ENCODE measurements around the gene BRSK1.

The BRSK1 gene

DNA sequence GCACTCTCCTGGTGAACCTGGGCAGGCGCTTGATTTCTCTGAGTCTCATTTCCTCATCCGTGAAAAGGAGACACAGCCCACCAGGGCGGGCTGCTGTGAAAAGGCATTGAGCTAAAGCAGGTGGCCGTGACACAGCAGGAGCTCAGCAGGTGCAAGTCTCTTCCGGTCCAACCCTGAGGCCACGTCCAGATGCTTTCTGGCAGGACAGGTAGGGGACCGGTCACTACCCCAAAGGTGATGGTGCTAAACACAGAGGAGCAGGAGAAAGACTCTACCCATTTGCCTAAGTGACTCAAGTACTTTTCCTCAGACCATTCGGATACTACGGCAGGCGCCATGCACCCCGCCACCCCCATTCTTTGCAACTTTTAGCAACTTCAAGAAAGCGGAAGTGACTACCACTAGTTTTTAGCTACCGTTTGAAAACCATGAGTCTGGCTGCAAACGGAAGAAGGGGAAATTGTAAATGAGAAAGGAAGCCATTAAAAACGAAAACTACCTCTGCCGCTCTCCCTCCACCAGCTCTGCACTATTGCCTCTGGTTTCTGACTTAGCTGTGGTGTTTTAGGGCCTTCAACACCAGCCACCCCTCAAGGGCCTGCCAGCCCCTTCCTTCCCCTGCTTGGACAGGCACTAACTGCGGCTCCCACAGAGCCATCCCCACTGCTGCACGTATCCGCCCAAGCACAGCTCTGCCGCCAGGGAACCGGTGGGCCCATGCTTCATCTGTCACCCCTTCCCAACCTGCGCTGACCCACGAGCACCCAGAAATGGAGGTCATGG, 29.8 kb upstream of the BRSK1 start:
- in situ Hi-C loops (cut with MboI; ENCODE audit: low sequenced_read_pairs), result no loop called here

DNA sequence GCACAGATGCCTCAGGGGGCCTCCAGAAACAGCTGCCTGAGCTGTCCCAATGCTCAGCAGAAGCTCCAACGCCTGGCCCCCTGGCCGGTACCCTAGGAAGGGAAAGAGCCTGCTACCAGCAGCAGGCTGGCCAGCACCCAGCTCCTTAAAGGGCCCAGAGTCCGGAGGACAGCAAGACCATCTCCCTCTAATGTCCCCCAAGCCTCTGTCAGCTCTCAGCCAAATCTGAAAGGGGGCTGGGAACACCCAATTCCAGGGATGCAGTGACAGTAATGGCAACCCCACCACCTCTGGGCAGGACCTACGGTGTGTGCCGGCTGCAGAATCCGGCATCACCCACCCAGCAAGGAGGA, 29.2 kb upstream of the BRSK1 start:
- in situ Hi-C loops (cut with MboI; ENCODE audit: low sequenced_read_pairs), result no loop called here

DNA sequence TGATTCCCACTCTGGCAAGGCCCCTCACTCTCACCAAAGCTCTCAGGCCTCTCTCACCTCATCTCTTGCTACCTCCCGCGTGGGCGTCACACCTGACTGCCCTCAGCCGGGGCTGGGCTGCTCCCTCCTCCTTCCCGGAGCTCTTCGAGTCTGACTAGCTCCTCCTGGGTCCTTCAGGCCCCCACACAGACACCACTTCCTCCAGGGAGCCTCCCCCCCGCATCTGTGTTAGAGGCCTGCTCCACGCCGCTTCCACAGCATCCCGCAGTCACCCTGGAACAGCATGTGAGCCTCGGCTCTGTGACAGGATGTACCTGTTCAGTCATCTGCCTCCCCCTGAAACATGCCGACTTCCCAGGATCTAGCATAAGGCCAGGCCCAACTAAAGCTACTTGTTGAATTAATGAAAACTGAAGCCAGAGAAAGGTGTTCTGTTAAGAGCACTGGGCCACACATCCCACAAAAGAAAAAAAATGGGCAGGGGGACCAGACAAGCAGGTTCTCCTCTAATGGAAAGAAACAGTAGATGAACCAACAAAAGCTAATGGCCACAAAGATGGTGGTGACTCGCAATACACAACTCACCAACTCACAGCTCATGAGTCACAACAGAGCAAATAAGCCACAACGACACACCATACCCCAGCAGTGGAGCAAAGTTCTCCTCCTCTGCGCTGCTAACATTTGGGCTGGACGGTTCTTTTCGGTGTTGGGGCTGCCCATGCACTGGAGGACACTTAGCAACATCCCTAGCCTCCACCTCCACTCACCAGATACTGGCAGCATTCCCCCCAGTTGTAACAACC, 28.0 kb upstream of the BRSK1 start:
- in situ Hi-C loops (cut with MboI; ENCODE audit: low sequenced_read_pairs), result no loop called here

DNA sequence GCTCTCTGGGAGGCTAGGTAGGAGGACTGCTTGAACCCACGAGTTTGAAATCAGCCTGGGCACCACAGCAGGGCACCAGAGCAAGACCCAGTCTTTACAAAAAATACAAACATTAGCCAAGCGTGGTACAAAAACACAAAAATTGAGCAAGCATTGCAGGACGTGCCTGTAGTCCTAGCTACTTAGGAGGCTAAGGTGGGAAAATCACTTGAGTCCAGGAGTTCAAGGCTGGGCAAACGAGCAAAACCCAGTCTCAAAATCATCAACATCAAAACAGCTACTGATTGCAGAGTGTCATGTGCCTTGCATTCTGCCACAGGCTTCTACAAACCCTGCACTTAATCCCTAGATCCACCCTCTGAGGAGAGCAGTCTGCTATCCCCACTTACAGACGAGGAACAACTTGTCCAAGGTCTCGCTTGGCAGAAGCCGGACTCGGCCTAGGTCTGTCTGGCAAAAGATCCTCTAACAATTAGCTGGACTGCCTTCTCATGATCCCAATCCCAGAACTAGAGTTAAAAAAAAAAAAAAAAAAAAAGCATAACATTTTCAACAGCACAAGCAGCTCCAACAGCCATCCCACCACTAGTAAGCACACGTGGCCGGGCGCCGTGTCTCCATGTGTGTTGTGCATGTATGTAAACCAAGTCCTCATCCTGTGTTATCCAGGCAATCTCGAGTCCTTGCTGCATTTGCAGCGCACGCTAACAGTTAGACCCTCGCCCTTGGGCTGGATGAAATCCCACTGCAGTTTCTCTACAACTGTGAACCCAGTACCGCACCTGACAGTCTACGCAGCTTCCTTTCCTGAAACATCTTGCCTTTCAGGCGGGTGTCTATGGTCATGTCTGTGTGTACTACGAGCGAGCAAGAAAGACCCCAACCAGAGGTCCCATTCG, 27.0 kb upstream of the BRSK1 start:
- in situ Hi-C loops (cut with MboI; ENCODE audit: low sequenced_read_pairs), result no loop called here

DNA sequence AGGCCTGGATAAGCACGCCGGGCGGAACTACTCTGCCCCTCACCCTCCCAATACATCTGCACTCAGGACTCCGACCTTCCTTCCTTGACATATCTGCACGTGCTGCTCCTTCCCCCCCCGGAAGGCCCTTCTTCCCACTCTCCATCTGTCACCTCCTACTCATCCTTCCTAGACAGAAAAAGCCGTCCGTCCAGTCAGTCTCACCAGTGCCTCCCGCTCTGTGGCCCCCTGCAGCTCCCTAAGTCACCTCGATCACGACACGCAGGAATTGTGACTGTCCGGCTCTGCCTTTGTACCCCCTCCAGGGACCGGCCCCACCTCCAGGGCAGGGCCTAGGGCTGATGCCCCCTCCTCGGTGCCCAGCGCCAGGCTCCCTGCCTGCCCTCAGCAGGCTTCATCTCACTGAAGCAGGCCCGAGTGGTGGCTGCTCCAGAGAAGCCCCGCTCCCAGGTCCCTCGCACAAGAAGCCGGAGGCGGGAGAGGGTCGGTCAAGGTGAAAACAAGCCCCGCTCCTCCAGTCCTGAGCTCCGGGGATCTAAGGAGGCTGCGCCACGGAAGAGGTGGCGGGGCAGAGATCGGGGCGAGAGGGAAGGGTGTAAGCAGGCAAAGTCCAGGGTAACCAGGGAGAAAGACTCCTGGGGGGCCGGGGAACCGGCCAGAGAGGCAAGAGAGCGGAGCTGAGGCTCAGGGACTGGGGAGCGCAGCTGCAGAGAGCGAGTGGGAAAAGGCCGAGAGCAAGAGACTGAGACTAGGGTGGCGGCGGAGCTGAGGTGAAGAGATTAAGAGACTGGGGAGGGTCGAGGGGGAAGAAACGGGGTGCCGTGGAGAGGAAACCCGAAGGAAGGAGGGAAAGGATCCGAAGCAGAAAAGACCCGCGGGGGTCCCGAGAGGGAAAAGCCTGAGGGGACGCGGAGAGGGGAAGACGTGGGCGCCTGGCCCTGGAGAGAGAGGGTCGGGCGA, 26.1 kb upstream of the BRSK1 start:
- in situ Hi-C loops (cut with MboI; ENCODE audit: low sequenced_read_pairs), result no loop called here

DNA sequence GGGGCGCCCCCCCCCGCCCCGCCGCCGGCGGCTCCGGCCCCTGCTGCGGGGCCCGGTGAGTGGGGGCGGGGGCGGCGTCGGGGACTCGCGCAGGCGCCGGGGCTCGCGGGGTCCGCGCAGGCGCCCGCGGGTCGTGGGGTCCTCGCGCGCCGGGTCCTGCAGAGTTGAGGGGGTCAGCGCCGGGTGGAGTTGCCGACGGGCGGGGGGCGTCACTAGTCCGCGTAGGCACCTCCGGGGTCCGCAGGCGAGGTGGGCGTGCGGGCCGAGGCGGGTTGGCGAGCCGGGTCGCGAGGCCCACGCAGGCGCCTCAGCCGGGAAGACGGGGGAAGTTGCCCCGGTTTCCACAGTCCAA, 25.3 kb upstream of the BRSK1 start:
- in situ Hi-C loops (cut with MboI; ENCODE audit: low sequenced_read_pairs), result no loop called here

DNA sequence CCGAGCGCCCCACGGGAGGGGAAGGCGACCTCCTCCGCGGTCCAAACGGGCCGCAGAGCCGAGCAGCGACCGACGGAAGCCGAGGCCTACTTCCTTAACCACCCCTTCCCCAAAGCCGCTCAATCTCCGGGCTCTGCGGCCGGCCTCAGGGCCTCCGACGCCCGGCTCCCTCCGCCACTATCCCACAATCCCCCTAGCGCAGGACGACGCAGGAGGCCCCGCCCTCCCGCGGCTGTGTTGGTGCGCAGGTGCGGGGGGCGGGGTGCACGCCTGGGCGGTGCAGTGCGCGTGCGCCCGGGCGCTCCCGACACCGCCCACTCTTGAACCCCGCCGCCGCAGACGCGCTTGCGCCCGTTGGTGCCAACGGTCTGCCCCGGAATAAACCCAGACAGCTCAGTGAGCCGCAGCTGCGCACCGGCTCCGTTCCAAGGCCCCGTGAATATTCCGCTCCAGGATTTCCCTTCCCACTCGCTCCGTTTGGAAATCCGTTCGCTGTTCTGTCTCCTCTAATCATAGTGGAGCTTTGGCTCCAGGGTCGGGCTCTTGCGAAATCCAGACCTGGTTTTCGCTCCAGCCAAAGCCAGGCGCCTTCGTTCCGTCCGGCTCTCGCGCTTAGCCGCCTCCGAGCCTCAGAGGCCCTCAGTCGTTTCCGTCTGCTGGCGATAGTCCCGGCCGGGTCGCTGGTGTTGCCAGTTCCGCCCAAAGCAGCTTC, 24.8 kb upstream of the BRSK1 start, which contains the start of gene PPP6R1:
Gene PPP6R1, minus strand, starts transcription at position 190 of the 712 bp plus-strand sequence. CDS start 11,914 bp downstream, outside the sequence.
- in situ Hi-C loops (cut with MboI; ENCODE audit: low sequenced_read_pairs), result no loop called here

DNA sequence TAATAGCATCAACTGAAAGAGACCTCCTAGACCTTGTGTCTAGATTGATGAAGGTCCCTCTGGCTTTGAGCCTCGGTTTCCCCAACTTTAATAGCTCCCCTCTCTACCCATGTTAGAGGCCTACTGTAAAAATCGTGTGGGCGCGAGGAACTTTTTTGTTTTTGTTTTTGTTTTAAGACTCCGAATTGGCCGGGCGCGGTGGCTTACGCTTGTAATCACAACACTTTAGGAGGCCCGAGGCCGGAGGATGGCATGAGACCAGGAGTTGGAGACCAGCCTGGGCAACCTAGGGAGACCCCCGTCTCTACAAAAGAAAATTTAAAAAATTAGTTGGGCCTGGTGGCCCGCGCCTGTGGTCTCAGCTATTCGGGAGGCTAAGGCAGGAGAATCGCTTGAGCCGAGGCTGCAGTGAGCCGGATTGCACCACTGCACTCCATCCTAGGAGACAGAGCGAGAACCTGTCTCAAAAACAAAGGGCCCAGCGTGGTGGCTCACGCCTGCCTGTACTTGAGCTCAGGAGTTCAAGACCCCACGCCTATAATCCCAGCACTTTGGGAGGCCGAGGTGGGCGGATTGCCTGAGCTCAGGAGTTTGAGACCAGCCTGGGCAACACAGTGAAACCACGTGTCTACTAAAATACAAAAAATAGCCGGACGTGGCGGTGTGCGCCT, 24.1 kb upstream of the BRSK1 start:
- in situ Hi-C loops (cut with MboI; ENCODE audit: low sequenced_read_pairs), result no loop called here

DNA sequence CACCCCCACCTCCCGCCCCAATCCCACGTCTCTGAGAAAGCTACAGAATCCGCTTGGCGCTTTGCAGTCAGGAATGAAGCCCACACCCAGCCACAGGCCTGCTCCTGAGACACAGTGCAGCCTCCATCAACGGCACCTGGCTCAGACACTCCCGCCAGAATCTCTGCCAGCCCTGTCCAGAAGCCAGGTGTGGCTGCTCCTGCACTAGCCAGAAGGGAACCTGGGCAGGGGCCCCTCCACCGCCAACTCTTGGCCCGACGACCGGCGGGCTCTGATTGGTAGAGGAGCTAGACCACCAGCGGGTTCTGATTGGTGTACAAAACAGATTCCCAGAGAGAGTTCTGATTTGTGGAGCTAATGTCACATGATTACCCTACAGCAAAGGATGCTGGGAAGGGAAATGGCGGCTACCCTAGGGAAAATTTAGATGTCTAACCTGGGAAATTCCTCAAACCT, 22.1 kb upstream of the BRSK1 start:
- in situ Hi-C loops (cut with MboI; ENCODE audit: low sequenced_read_pairs), result no loop called here

DNA sequence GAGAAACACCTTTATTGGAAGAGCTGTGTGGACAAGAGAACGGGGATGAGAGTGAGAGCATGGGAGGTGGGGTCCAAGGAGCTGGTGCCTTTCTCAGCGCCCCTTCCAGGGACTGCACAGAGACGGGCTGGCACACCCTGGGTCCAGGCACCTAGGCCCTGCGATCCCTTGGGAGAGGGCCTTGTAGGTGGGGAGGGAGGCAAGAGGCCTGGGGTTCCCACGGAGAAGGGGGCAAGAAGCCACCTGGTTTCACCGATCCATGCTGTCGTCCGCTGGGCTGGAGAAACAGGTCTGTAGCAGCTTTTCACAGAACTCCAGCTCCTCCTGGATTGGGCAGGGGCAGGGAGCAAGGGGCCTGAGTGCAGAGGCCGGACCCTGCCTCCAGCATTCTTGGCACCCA, 21.4 kb upstream of the BRSK1 start:
- in situ Hi-C loops (cut with MboI; ENCODE audit: low sequenced_read_pairs), result no loop called here

DNA sequence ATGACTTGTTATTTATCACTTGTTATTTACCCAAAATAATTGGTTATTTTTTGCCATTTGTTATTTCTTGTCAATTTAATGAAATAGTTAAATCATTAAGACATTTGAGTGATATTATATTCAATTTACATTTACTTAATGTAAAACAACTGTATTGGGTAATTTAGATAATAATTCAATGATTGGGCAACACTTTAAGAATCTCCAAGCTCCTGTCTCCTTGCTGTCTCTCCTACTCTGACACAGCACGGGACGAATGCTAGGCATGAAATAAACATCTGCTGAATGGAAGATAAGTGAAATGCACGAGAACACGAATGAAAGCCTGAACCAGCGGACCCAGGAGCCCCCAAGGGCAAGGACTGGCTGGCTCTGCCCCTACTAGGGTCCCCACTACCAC, 19.3 kb upstream of the BRSK1 start:
- in situ Hi-C loops (cut with MboI; ENCODE audit: low sequenced_read_pairs), result no loop called here

DNA sequence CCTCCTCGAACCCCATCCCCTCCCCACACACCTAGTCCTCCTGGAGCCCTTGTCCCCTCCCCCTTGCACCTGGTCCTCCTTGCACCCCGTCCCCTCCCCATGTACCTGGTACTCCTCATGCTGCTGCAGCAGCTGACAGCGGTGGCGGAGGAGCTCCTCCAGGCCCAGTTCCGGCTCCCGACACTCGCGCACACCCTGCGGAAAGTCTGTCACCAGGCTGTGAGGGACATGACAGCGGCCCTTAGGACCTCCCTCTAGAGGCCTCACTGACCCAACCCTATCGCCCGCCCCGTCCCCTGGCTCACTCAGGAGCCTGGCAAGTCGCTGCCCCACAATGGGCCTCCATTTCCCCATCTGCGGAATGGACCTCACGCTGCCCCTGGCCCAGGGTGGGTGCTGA, 18.6 kb upstream of the BRSK1 start:
- in situ Hi-C loops (cut with MboI; ENCODE audit: low sequenced_read_pairs), result no loop called here

DNA sequence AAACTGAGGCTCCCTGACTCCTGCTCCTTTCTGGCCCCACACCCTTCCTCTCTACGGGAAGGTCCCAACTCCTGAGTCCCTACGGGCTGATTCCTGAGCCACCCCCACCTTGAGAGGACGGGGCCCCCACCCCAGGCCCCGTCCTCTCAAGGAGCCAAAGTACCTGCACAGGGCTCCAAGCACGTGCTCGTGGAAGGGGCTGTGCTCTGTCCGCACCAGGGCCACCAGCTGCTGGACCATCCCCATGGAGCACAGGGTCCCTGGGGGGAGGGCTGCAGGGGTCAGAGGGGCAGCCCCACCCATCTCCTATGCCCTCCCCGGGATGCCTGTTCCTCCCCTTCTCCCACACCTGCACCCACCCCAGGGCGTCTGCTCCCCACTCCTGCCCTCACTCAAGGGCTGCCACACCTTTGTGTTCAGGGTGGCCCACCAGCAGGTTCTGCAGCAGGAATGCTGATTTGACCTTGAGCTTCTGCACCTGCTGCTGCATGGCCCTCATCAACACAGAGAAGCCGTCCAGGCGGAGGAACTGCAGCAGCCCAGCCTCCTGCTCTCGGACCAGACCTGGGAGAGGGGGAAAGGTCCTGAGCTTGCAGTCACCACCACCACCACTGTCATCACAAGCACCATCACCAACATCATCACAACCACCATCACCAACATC, 17.9 kb upstream of the BRSK1 start:
- in situ Hi-C loops (cut with MboI; ENCODE audit: low sequenced_read_pairs), result no loop called here

DNA sequence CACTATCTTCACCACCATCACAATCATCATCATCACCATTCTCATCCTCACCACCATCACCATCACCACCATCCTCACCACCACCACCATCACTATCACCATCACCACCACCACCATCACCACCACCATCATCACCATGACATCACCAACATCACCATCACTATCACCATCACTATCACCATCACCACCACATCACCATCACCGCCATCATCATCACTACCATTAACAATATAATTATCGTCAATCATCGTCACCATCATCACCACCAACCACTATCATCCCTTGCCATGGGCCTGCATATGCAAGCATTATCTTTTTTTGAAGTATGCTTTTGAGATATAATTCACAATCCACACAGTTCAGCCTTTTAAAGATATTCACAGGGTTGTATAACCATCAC, 17.4 kb upstream of the BRSK1 start:
- in situ Hi-C loops (cut with MboI; ENCODE audit: low sequenced_read_pairs), result no loop called here

DNA sequence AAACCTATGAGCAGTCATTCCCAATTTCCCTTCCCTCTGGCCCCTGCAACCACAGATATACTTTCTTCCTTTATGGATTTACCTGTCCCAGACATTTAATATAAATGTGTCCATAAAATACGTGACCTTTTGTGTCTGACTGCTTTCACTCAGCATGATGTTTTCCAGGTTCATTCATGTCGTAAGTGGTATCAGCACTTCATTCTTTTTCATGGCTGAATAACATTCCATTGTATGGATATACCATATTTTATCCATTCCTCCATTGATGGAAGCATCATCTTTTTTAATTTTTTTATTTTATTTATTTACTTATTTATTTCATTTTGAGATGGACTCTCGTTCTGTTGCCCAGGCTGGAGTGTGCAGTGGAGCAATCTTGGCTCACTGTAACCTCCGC, 17.0 kb upstream of the BRSK1 start:
- in situ Hi-C loops (cut with MboI; ENCODE audit: low sequenced_read_pairs), result no loop called here

DNA sequence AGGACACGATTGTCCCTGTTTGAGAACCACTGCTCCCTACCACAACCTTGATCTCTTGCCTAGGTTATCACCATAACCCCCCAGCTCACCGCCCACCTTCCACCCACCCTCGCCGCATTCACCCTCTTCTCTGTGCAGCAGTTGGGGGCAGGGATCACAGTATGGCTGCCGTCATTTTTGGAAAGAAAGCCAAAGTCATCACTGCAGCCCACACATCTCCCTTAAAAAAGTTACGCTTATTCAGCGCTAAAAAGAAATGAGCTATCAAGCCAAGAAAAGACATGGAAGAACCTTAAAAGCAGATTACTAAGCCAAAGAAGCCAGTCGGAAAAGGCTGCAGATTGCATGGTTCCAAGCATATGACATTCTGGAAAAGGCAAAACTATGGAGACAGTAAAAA, 14.5 kb upstream of the BRSK1 start:
- in situ Hi-C loops (cut with MboI; ENCODE audit: low sequenced_read_pairs), result no loop called here

DNA sequence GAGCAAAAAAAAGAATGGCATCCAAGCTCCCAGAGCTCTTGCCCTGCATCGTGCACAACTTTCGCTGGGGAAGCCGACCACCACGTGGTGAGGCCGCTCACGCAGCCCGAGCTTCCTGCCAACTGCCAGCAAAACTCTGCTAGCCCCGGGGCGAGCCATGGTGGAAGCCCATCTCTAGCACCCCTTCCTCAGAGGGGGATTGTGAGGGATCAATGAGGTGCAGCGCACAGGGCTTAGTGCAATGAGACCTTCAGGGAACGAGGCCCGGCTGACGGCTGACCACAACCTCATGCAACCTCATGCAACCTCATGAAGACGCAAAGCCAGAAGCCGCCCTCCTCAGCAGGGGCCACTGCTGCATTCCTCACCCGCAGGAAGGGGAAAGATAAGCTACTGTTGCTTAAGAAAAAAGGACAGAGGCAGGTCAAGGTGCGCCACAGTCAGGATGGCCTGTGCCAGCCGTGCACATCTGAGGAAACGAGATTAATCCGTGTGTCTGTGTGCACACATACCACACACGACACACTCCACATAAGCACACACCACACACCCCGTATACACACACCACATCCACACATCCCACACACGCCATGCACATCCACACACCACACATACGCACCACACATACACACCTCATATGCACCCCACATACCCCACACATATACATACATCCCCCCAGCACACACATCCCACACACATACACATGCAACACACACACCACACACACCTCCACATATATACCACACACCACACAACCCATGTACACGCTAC, 13.4 kb upstream of the BRSK1 start:
- in situ Hi-C loops (cut with MboI; ENCODE audit: low sequenced_read_pairs), result no loop called here

DNA sequence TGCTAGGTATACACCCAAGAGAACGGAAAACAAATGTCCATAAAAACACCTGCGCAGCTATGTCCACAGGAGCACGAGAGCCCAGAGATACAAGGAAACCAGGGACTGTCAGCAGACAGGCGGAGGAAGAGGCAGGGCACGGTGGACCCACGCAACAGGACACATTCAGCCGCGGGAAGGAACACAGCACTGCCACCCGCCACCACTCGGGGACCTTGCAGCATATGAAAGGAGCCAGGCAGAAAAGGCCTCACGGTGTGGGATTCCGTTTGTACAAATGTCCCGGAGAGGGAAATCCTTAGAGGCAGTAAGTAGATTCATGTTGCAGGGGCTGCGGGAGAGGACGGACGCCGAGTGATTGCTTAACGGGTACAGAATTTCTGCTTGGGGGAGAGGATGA, 11.7 kb upstream of the BRSK1 start:
- in situ Hi-C loops (cut with MboI; ENCODE audit: low sequenced_read_pairs), result no loop called here

All from HL-60/S4 treated with retinoic acid at 250 ng/mL for 4 days and 3 days (cell line).